Measurements from ENCODE around the gene SIRT3.
"Not testable (repeated sequence)": the region's sequence is repeated elsewhere in the genome, so short reads cannot be mapped to it uniquely, and the experiment has no call there.

SIRT3 gene

GRCh38 chr11:180242-180641 lies 55.9 kb downstream of the SIRT3 start:
- DNase-seq (ENCODE audit: low read depth in 2 of 3, low spot score in 2 of 3), result not testable (repeated sequence)
